ENCODE results near the gene EIF5B.
A peak's percentile ranks its signal among the peaks of the same experiment; 100 is the strongest.
"Not testable (repeated sequence)": the region's sequence is repeated elsewhere in the genome, so short reads cannot be mapped to it uniquely, and the experiment has no call there.

Gene EIF5B, protein sequence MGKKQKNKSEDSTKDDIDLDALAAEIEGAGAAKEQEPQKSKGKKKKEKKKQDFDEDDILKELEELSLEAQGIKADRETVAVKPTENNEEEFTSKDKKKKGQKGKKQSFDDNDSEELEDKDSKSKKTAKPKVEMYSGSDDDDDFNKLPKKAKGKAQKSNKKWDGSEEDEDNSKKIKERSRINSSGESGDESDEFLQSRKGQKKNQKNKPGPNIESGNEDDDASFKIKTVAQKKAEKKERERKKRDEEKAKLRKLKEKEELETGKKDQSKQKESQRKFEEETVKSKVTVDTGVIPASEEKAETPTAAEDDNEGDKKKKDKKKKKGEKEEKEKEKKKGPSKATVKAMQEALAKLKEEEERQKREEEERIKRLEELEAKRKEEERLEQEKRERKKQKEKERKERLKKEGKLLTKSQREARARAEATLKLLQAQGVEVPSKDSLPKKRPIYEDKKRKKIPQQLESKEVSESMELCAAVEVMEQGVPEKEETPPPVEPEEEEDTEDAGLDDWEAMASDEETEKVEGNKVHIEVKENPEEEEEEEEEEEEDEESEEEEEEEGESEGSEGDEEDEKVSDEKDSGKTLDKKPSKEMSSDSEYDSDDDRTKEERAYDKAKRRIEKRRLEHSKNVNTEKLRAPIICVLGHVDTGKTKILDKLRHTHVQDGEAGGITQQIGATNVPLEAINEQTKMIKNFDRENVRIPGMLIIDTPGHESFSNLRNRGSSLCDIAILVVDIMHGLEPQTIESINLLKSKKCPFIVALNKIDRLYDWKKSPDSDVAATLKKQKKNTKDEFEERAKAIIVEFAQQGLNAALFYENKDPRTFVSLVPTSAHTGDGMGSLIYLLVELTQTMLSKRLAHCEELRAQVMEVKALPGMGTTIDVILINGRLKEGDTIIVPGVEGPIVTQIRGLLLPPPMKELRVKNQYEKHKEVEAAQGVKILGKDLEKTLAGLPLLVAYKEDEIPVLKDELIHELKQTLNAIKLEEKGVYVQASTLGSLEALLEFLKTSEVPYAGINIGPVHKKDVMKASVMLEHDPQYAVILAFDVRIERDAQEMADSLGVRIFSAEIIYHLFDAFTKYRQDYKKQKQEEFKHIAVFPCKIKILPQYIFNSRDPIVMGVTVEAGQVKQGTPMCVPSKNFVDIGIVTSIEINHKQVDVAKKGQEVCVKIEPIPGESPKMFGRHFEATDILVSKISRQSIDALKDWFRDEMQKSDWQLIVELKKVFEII

DNA sequence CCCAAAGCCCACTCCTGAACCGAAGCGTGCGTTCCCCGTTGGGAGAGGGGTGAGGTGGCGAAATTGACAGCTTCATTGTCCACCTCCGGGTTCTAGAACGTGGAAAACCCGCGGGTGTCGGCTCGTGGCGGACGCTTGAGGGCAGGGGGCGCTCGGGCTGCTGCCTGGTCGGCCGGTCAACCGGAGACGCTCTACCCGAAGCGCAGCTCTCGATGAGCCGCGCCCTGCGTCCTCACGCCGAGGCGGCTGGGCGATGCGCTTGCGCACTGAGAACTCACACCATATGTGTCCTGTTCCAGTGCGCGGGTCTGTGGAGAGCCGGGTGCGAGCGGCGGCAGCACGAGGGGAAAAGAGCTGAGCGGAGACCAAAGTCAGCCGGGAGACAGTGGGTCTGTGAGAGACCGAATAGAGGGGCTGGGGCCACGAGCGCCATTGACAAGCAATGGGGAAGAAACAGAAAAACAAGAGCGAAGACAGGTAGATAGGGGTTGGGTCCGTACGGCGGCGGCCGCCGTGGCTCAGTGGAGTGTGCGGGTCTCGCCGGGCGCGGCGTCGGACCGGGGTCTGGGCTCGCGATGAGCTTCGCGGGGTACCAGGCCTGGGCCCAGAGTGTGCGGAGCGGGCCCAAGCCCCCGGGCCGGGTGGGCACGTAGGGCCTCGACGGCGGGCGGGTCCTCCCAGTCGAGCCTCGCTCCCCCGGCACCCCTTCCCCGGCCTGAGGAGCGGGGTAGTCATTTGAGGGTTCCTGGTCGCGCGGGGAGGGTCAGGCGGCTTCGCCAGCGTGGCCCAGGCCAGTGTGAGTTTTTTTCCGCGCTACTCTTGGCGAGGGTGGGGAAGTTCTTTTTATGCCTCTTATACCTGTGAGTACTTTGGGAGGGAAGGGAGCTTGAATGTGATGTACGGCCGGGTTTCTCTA, at the start of gene EIF5B:
TSS of gene EIF5B (plus strand) at position 277 of the 916 bp plus-strand sequence. CDS start at position 443, 166 bp downstream.
- DNase-seq = peak; percentile 81

DNA sequence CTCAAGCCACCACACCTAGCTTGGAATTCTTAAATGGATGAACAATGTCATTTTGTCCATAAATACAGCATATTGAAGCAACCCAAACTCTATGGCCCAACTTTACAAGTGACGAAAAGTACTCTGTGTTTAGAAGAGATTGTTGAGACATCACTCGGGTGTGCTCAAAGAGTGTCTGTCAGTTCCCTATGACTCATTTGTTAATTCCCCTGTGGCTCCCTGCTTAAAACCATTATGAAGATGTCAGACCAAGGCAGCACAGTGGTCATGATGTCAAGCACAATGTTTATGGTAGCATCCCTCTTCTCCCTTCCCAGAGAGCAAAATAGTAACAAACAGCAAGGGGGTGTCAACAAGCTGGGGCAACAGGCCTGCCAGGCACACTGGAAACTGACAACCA, 39.2 kb upstream of the EIF5B start:
- no peak for DNase-seq

DNA sequence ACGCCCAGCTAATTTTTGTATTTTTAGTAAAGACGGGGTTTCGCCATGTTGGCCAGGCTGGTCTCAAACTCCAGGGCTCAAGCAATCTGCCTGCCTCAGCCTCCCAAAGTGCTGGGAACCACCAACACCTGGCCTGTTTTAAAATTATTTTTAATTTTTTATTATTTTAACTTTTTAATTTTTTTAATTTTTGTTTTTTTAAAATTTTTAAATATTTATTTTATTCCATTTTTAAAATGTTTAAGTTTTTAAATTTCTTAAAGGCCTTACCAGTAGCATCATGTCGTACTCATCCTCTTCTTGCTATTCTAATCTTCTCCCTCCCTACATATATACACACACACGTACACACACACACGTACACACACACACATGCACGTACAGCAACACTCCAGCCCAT, 37.6 kb upstream of the EIF5B start:
- DNase-seq = no peak

DNA sequence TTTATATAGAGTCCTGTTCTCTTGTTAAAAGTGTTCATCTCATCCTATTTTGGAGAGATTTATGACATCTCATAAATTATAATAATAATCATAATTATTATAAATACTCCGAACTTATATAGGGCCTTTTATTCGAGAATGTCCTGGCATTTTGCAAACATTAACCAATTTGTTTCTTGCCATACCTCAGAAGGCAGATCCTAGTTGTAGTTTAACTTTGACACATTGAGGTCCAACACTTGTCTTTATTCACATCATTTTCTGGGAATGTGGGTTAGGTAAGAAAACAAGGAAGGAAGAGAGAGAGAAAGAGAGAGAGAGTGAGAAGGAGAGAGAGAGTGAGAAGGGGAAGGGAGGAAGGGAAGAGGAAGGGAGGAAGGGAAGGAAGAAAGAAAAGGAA, 36.1 kb upstream of the EIF5B start, which contains the start of gene LYG1:
TSS of gene LYG1 (minus strand) at position 101 of the 400 bp plus-strand sequence. CDS start 5,527 bp downstream, outside the sequence.
- not testable (repeated sequence) for DNase-seq

DNA sequence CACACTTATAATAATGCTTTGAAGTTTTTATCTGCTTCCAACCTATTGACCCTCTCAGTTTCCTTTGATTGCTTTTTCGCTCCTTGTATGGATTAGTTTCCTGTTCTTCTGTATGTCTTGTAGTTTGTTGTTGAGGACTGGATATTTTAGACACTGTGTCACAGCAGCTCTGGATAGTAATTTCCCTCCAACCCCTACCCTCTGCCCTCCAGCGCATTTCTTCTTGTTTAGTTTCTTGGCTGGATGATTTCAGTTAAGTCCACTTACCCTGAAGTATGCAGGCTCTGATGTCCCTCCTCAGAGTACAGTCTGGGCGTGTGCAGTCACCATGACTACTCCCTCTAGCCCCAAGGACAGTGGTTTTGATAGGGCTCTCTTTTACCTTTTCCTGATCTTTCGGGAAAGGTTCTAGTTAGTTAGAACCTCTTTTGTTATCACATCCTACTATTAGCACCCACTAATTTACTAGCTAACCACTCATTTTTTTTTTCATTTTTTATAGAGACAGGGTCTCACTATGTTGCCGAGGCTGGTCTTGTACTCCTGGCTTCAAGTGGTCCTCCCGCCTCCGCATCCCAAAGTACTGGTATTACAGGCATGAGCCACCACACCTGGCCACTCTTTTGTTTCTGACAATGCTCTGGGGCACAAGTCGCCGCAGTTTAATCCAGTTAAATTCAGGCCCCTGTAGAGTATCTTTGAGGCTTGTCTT, 19.9 kb upstream of the EIF5B start:
- no peak for DNase-seq

DNA sequence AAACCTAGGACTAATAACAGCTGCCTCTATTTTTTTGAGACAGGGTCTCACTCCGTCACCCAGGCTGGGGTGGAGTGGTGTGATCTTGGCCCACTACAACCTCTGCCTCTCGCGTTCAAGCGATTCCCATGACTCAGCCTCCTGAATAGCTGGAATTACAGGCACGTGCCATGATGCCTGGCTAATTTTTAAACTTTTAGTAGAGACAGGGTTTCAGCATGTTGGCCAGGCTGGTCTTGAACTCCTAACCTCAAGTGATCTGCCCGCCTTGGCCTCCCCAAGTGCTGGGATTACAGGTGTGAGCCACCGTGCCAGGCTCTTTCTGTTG, 19.4 kb upstream of the EIF5B start:
- DNase-seq = not testable (repeated sequence)

DNA sequence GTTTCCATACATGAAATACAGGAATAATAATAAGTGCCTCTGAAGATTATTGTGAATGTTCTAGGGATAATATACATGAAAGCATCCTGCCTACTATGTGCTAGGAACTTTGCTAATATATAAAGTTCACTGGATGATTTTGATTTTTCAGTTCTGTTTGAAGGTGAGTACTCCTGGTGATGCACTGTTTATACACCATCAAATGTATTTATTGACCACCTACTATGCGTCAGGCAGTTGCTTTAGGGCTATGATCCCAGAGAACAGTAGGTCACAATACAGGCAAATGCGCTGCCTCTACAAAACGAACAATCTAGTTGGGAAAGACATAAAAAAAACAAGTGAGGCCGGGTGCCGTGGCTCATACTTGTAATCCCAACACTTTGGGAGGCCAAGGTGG, 11.8 kb upstream of the EIF5B start:
- DNase-seq = no peak

DNA sequence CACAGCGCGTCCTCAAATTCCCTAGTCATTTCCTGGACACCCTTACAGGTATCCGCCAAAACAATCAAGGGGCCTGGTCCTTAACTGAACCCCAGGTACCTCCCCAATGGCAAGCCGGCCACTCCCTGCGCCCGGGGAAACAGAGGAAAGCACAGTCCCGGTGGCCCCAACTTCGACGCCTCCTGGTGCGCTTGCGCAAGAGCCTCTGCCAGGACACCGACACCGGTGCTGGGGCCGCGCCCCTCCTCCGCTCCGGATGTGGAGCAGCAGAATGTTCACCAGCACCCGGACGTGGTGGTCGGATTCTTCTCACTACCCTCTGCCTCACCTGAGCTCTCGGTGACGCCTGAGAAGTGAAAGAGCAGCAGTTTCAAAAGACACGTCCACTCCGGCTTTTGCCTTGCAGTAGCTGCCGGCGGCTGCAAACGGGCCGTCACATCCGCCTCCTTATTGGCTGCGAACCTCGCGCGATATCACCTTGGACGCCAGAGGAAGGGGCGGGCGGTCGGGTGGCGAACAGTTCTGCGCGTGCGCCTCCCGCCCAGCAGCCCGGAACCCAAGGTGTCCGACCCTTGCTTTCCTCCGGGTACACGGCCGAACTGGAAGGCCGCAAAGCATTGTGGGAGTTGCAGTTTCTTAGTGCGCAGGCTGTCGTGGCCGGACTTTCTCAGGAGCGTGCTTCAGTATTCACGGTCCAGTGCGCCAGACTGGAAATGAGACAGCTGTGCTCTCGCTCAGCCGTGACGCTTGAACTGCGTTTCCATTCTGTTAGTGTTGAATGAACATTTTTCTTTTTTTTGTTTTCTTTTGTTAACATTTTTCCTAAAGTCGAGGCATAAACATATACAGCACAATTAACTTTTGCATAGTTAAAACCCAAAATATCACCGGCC, 1.0 kb upstream of the EIF5B start, which contains the start of gene TXNDC9:
TSS of gene TXNDC9 (minus strand) at position 423 of the 893 bp plus-strand sequence. CDS start 3,123 bp downstream, outside the sequence.
- DNase-seq = peak; percentile 98

DNA sequence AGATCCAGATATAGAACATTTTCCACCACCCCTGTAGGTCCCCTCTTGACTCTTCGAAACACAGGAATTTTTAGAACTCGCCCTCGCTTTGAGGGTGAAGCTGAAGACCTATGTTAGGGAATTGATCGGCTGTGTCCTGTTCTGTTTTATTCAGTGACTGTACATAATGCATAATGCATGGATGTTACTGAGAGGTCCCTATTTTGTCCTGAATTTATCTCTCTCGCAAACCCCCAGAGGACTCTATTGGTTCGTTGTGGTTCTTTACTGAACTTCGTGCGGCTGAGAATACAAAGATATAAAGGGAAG, 431 bp upstream of the EIF5B start:
- DNase-seq = no peak

DNA sequence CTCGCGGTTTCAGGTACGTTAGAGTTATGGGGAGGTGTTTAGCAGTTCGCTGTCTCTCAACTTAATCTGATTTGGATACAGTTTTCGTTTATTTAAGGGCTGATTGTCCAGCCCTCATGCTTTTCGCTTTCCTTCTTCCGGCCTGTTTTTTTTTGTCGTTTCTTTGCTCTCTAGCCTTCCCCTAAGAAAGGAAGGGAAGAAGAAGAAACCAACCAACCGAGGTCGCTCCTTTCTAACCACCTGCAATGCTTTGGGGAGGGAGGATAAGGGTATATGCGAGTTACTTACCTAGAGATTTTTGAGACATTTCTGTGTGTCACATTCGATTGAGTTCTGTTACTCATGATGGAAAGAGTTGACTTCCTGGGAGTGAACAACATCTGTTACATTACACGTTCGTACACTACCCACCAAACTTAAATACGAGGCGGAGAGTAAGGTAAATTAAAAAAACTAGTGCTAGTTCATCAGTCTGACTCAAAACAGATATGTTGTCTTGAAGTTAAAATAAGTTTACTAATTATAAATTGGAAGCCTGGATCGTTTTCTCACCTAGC, 918 bp downstream of the EIF5B start:
- DNase-seq = no peak

DNA sequence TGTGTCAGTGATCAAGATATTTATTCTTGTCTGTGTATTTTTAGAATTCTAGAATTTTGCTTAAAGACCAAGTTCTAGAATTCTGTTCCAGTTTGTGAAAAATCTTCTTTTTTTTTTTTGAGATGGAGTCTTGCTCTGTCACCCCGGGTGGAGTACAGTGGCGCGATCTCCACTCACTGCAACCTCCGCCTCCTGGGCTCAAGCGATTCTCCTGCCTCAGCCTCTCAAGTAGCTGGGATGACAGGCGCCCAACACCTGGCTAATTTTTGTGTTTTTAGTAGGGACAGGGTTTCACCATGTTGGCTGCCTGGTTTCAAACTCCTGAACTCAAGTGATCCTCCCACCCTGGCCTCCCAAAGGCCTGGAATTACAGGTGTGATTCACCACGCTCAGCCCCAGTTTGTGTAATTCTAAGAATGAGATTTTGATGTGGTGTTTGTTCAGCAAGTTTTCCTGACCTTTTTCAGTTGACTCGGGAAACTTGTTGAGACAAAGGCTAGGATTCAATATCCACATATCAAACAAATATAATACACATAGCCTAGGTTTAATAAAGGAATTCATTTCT, 3.6 kb downstream of the EIF5B start:
- no peak for DNase-seq

DNA sequence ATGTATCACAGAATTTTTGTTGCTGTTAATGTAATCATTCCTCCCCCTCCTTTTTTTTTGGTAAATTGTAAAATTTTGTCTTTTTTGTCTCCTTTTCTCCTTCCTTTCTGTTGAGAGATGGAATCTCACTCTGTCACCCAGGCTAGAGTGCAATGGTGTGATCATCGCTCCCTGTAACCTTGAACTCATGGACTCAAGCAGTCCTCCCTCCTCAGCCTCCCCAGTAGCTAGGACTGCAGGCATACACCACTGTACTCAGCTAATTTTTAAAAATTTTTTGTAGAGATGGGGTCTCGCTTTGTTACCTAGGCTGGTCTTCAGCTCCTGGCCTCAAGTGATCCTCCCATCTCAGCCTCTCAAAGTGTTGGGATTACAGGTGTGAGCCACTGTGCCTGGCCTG, 5.3 kb downstream of the EIF5B start:
- DNase-seq = no peak

DNA sequence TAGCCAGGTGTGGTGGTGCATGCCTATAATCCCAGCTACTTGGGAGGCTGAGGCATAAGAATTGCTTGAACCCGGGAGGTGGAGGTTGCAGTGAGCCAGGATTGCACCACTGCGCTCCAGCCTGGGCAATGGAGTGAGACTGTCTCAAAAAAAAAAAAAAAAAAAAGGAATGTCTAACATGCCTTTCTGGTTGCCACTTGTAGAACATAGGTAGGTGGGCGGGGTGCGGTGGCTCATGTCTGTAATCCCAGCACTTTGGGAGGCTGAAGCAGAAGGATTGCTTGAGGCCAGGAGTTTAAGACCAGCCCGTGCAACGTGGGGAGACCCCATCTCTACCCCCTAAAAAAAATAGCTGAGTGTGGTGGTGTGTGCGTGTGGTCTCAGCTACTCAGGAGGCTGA, 8.3 kb downstream of the EIF5B start:
- DNase-seq = not testable (repeated sequence)

DNA sequence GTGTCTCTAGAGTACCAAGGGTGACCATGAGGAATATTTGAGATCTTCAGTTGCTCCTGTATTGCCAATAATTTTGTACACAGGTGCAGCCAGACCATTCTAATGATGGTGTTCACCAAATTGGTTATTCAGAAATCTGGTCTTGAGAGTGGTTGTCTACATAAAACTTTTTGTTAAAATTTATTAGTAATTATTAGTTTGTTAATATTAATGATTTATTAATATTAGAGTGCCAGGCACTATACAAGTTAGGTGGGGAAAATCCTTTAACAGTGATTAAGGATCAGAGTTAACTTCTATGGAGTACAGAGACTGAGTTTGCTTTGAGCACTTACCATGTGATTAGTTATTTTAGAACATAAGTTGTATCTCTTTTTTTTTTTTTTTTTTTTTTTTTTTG, 9.0 kb downstream of the EIF5B start:
- DNase-seq = no peak

DNA sequence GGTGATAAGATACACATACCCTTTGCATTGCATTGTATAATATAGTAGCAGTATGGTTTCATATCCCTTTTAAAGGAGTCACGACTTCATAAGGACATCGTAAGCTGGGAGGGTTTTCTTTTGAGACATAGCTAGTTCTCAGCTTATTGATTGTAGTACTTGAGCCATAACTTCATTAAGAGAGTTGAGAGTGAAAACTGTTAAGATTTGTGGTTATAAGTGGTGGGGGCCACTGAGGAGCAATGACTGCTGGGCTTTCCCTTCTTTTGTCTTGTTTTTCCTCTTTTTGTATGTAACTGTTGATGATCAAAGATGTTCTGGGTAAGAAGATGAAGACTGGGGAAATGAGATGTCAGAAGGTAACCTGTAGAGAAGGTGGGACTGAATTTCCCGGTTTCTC, 11.0 kb downstream of the EIF5B start:
- DNase-seq = no peak

DNA sequence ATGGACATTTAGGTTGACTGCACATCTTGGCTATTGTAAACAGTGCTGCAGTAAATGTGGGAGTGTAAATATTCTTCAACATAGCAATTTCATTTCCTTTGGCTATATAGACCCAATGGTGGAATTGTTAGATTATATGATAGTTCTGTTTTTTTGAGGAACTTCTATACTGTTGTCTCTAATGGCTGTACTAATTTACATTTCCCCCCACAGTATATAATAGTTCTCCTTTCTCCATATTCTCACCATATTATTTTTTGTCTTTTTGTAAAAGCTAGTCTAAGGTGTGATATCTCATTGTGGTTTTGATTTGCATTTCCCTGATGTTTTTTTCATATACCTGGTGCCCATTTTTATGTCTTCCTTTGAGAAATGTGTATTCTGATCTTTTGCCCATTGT, 13.0 kb downstream of the EIF5B start:
- DNase-seq = no peak

DNA sequence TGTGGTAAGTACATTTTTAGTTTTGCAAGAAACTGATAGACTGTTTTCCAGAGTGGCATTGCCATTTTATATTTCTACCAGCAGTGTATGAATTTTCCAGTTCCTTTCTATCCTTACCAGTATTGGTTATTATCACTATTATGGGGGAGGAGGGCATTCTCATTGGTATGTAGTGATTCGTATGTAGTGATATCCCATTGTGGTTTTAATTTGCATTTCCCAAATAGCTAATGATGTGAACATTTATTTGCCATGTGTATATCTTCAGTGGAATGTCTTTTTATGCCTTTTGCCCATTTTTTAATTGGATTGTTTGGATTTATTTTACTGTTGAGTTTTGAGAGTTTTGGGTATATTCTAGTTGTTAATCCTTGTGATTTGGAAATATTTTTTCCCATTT, 16.9 kb downstream of the EIF5B start:
- no peak for DNase-seq

DNA sequence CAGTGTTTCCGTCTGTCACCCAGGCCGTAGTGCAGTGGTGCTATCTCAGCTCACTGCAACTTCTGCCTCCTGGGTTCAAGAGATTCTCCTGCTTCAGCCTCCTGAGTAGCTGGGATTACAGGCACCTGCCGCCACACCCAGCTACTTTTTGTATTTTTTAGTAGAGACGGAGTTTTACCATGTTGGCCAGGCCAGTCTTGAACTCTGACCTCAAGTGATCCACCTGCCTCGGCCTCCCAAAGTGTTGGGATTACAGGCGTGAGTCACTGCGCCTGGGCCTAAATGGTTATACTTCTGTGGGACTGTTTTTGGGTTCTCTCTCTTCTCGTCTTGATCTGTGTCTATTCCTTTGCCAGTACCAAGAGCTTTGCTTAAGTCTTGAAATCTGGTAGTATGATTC, 17.6 kb downstream of the EIF5B start:
- not testable (repeated sequence) for DNase-seq

DNA sequence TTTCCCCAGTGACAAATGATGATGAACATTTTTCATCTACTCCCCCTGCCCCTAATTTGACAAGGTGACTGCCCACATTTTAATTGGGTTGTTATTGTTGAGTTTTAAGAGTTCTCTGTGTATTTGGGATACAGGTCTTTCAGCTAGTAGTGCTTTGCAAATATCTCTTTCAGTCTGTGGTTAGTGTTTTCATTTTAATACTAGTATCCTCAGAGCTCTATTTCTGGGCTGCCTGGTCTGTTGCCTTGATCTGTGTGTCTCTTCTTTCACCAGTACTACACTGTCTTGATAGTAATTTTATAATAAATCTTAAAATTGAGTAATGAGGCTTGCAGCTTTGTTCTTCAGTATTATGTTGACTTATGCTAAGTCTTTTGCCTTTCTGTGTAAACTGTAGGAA, 19.7 kb downstream of the EIF5B start:
- DNase-seq = no peak

DNA sequence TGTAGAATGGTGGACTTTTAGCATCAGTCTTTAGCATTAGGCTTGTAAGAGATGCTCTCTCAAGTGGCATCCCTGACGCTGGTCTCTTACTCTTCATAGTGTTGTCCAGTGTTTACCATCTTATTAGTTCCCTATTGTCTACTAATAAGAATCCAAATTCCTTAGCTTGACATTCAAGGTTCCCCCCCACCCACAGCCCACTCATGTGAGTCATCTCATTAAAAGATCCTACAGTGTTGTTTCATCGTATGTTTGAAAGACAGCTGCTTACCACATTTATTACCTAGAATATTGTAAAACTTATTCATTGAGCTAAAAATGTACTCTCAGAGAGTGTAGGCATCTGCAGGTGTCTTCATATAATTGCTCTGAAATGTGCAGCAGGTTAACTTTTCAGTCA, 28.5 kb downstream of the EIF5B start:
- no peak for DNase-seq
